Uterus (tissue), 4 donors: Measurements from ENCODE around the gene TMEM205. TPM values are rescaled to one million over a fixed set of nuclear protein-coding genes. Genes with fewer than 3 reads are reported as not detected.

Experiments
- DNase-seq, 2 donors: peaks; one replicate each; pipeline ENCODE4 v3.0.0-alpha.2; 2019 to 2020
- H3K27ac ChIP-seq, 2 donors: fragments of 200-600 bp; sonication (generic); 1 replicate in 1 of 2; 2 replicates in 1 of 2; pipeline ENCODE4 v1.5.1; 2016 to 2018
- H3K27me3 ChIP-seq, 2 donors: fragments of 200-600 bp; sonication (generic); one replicate each; pipeline ENCODE4 v1.5.1; 2018 to 2019; ENCODE audit warnings: control low read depth in 1 of 2
- H3K36me3 ChIP-seq, 2 donors: fragments of 200-600 bp; sonication (generic); one replicate each; pipeline ENCODE4 v1.5.1; 2019; ENCODE audit warnings: control low read depth in 1 of 2
- H3K4me1 ChIP-seq, 2 donors: fragments of 200-600 bp; sonication (generic); one replicate each; pipeline ENCODE4 v1.5.1; 2018 to 2019; ENCODE audit warnings: control low read depth in 1 of 2
- H3K4me3 ChIP-seq, 2 donors: fragments of 200-600 bp; sonication (generic); 1 replicate in 1 of 2; 2 replicates in 1 of 2; pipeline ENCODE4 v1.5.1; 2018 to 2019; ENCODE audit warnings: mild to moderate bottlenecking in 1 of 2
- H3K9me3 ChIP-seq, 2 donors: fragments of 200-600 bp; sonication (generic); one replicate each; pipeline ENCODE4 v1.5.1; 2019; ENCODE audit warnings: control low read depth in 1 of 2
- POLR2A ChIP-seq, 2 donors: fragments of 450-650 bp; IDR thresholded peaks; one replicate each; pipeline ENCODE4 v1.6.1; 2016; ENCODE audit warnings: antibody characterized with exemption in 2 of 2, mild to moderate bottlenecking in 1 of 2, moderate library complexity in 1 of 2
- intact Hi-C: fragments of 100-400 bp; cut with DNase I; formaldehyde crosslinking; loops from one replicate; pipeline ENCODE4 v1.15.1; 2023; ENCODE audit warnings: low total_unique reads
- total RNA-seq, 4 donors: library from RNA; depleted of rRNA in 3 of 4; stranded (reverse); fragments of >200 nt in 3 of 4; gene quantifications; one replicate each; pipeline versions ENCODE4 v1.1.0 to v1.2.4, GENCODE V29; 2014 to 2023
- TF ChIP-seq, protein P1 (sequence below), 4 experiments: fragments of 200-600 bp in 2 of 4; fragments of 450-650 bp in 2 of 4; sonication (generic) in 2 of 4; IDR thresholded peaks; one replicate each; pipeline ENCODE4 v1.5.1; 2016 to 2019; ENCODE audit warnings: antibody characterized with exemption in 4 of 4, mild to moderate bottlenecking in 2 of 4, moderate library complexity in 1 of 4
- donor health status: DM: yes; HTN: yes; CAD: no.

Gene TMEM205
- total RNA-seq, 4 donors from 2014 or later, result 41.2 to 117 (median 77.4) TPM

DNA sequence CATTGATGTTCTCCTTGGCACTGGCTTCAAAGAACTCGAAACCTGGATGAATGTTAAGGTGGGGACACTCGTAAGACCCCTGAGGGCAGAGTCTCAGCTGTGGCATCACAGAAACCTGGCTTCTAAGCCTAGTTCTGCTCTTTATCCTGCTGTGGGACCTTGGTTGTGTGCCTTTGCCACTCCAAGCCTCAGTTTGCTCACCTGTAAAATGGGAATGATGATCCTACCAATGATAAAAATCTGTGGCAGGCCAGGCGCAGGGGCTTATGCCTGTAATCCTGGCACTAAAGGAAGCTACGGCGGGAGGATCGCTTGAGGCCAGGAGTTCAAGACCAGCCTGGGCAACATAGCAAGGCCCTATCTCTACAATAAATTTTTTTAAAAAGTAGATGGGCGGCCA, 20.5 kb downstream of the TMEM205 start:
- peak overlapping the region; percentile 80 to 89 for H3K27ac ChIP-seq
- intact Hi-C loops, result no loop called here
- TF ChIP-seq POLR2A (IDR thresholded peaks at IDR 0.05), result no peak
- TF ChIP-seq, protein P1, sequence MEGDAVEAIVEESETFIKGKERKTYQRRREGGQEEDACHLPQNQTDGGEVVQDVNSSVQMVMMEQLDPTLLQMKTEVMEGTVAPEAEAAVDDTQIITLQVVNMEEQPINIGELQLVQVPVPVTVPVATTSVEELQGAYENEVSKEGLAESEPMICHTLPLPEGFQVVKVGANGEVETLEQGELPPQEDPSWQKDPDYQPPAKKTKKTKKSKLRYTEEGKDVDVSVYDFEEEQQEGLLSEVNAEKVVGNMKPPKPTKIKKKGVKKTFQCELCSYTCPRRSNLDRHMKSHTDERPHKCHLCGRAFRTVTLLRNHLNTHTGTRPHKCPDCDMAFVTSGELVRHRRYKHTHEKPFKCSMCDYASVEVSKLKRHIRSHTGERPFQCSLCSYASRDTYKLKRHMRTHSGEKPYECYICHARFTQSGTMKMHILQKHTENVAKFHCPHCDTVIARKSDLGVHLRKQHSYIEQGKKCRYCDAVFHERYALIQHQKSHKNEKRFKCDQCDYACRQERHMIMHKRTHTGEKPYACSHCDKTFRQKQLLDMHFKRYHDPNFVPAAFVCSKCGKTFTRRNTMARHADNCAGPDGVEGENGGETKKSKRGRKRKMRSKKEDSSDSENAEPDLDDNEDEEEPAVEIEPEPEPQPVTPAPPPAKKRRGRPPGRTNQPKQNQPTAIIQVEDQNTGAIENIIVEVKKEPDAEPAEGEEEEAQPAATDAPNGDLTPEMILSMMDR (IDR thresholded peaks at IDR 0.05), result no peak

DNA sequence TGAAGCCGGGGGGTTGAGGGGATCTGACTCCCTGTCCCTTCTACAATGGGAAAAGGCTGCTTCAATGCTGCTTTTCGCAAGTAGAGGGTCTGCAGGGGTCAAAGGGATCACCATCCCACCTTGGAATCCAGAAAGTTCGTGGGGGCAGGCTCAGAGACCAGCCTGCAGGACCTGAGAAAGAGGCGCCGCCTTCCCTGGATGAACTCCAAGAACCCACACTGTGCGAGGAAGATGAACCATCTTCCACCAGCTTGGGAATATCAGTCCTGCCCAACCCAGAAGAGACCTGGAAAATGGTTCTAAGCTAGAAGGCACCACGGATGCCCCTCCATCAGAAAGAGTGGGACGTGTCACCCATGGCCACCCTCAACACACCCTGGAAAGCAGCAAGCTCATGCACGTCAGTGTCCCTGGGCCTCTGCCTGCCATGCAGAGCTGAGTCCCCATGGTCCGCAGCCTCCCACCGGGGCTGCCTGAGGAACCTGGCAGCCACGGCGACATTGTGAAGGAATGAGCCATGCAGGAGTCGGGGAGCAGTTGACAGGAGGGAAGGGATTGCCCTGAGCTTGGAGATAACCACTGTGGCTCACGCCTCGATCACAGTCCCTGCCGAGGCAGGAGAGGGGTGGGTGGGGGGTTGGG, 21.2 kb downstream of the TMEM205 start:
- no peak overlapping the region for H3K4me3 ChIP-seq
- intact Hi-C loops, result no loop called here
- H3K9me3 ChIP-seq, result no peaks in the 10 kb centered on the region
- peak overlapping the region; percentile 80 to 89 for H3K27ac ChIP-seq
- DNase-seq, result peak; percentile 50
- H3K36me3 ChIP-seq, result no peaks in the 10 kb centered on the region
- TF ChIP-seq, protein P1 (IDR thresholded peaks at IDR 0.05), result no peak
- no peak for TF ChIP-seq POLR2A (IDR thresholded peaks at IDR 0.05)
- H3K4me1 ChIP-seq, result peaks cover 0 to 4% of the 10 kb centered on the region in 2 donors
- H3K27me3 ChIP-seq, result no peaks in the 10 kb centered on the region

More for the DNA sequence above, 20.5 kb downstream of the TMEM205 start:
- Histone ChIP-seq H3K9me3 (no peaks in the 10 kb centered on the region), H3K36me3 (no peaks in the 10 kb centered on the region), H3K27me3 (no peaks in the 10 kb centered on the region), H3K4me3 (no peak overlapping the region), H3K4me1 (peaks cover 0 to 4% of the 10 kb centered on the region in 2 donors)
- no peak for DNase-seq

DNA sequence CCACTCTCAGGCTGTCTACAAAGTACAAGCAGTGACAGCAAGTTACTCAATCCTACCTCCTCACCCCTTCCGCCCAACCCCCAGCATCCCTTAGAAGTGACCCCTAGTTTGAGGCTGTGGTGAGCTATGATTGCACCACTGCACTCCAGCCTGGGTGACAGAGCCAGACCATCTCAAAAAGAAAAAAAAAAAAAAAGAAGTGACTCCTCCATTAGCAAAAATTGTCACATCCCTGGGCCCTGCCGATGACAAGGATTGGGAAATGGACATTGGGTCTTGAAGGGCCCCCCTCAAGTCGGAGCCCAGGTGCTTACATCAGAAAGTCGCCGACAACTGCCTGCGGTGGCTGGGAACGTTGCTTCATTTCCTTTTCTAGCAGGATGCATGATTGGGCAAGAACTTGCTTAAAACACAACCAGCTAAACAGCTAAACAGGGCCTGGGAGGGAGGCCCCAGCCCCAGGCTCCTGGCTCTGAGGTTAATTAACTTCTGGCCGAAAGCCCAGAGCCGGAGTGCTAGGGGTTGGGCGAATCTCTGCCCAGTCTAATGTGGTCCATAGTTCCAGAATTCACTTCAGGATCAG, 21.9 kb downstream of the TMEM205 start:
- no peak overlapping the region for H3K4me3 ChIP-seq
- intact Hi-C loops, result no loop called here

DNA sequence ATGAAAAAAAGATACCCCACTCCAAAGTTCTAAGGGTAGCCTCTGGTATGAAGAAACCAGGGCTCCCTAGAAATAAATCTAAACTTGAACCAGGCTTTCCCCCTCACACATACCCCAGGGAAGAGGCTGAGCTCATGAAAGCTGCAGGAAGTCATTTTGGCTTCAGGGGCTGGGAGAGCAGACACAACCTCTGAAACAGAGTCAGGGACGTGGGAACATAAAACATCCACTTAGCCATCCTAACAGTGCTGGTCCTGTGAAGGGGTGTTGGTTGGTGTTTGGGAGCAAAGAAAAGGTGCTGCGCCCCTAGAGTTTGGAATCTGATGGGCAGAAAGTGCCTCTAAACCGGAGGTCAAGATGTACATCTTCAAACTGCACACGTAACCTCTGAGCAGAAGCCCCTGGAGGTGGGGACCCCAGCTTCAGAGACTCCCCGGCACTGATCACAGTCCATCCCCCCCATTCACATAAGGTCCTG, 22.4 kb downstream of the TMEM205 start:
- no peak for DNase-seq

More for the DNA sequence above, 21.9 kb downstream of the TMEM205 start:
- Histone ChIP-seq H3K27ac (peak overlapping the region; percentile 80 to 89), H3K27me3 (no peaks in the 10 kb centered on the region), H3K36me3 (no peaks in the 10 kb centered on the region), H3K4me1 (peaks cover 0 to 4% of the 10 kb centered on the region in 2 donors), H3K9me3 (no peaks in the 10 kb centered on the region)
- peak; percentile 81 to 91 for DNase-seq
- no peak for TF ChIP-seq POLR2A (IDR thresholded peaks at IDR 0.05)
- TF ChIP-seq, protein P1 (IDR thresholded peaks at IDR 0.05), result no peak

More for the DNA sequence above, 22.4 kb downstream of the TMEM205 start:
- TF ChIP-seq, protein P1 (IDR thresholded peaks at IDR 0.05), result no peak
- TF ChIP-seq POLR2A (IDR thresholded peaks at IDR 0.05), result no peak
- no peaks in the 10 kb centered on the region for H3K9me3 ChIP-seq
- H3K4me1 ChIP-seq, result peaks cover 0 to 4% of the 10 kb centered on the region in 2 donors
- intact Hi-C loops, result no loop called here
- H3K36me3 ChIP-seq, result no peaks in the 10 kb centered on the region
- H3K27ac ChIP-seq, result peak overlapping the region; percentile 80 to 89
- H3K27me3 ChIP-seq, result no peaks in the 10 kb centered on the region
- H3K4me3 ChIP-seq, result no peak overlapping the region
